Neural cell (in vitro differentiated cells): Measurements from ENCODE around the gene B9D1. TPM values are rescaled to one million over a fixed set of nuclear protein-coding genes. Genes with fewer than 3 reads are reported as not detected.

Experiments used
- H2AFZ ChIP-seq: fragments of 200-600, 300-800 bp; sonication (generic), shearing (Covaris generic); 2 replicates; pipeline ENCODE4 v1.6.0; 2014; ENCODE audit warnings: low read depth, mild to moderate bottlenecking, antibody characterized with exemption, low read length, moderate library complexity
- H3F3A ChIP-seq: fragments of 200-600 bp; shearing (Covaris generic); 2 replicates; pipeline ENCODE4 v1.6.1; 2016; ENCODE audit warnings: mild to moderate bottlenecking, moderate library complexity, mixed read lengths, antibody characterized with exemption, low read length; ENCODE audit not compliant: insufficient read depth, poor library complexity, severe bottlenecking
- H3K27ac ChIP-seq: fragments of 200-600, 300-800 bp; sonication (generic), shearing (Covaris generic); 2 replicates; pipeline ENCODE4 v1.5.1; 2014; ENCODE audit warnings: mild to moderate bottlenecking, low read length, moderate library complexity
- H3K27me3 ChIP-seq: fragments of 300-800, 200-600 bp; sonication (generic), shearing (Covaris generic); 2 replicates; pipeline ENCODE4 v1.6.0; 2014; ENCODE audit warnings: mild to moderate bottlenecking, low read depth, low read length, moderate library complexity; ENCODE audit not compliant: insufficient read depth
- H3K36me3 ChIP-seq: fragments of 300-800, 200-600 bp; sonication (generic), shearing (Covaris generic); 2 replicates; pipeline ENCODE4 v1.5.1; 2014; ENCODE audit warnings: mild to moderate bottlenecking, antibody characterized with exemption, low read length, moderate library complexity; ENCODE audit not compliant: insufficient read depth
- H3K4me2 ChIP-seq: fragments of 300-800, 200-600 bp; sonication (generic), shearing (Covaris generic); 2 replicates; pipeline ENCODE4 v1.6.0; 2014; ENCODE audit warnings: mild to moderate bottlenecking, low read length
- H3K4me3 ChIP-seq: fragments of 300-800, 200-600 bp; sonication (generic), shearing (Covaris generic); 2 replicates; pipeline ENCODE4 v1.5.1; 2014; ENCODE audit warnings: mild to moderate bottlenecking, low read length, moderate library complexity
- H3K79me2 ChIP-seq: fragments of 200-600 bp; shearing (Covaris generic); replicated peaks from 2 replicates; pipeline ENCODE4 v1.6.0; 2014; ENCODE audit warnings: mild to moderate bottlenecking, low read length, moderate library complexity; ENCODE audit not compliant: insufficient read depth
- H3K9ac ChIP-seq: fragments of 300-800, 200-600 bp; sonication (generic), shearing (Covaris generic); 2 replicates; pipeline ENCODE4 v1.6.1; 2016; ENCODE audit warnings: mild to moderate bottlenecking, low read length, mixed read lengths
- H3K9me2 ChIP-seq: fragments of 200-600 bp; shearing (Covaris generic); 2 replicates; pipeline ENCODE4 v1.6.1; 2016; ENCODE audit warnings: mild to moderate bottlenecking, low read length, mixed read lengths; ENCODE audit not compliant: insufficient read depth
- H3K9me3 ChIP-seq: fragments of 200-600, 300-800 bp; sonication (generic), shearing (Covaris generic); 2 replicates; pipeline ENCODE4 v1.6.1; 2016; ENCODE audit warnings: mild to moderate bottlenecking, mixed run types, low read length, moderate library complexity, mixed read lengths
- H4K20me1 ChIP-seq: fragments of 200-600 bp; shearing (Covaris generic); 2 replicates; pipeline ENCODE4 v1.6.1; 2016; ENCODE audit warnings: mild to moderate bottlenecking, mixed run types; ENCODE audit not compliant: insufficient read depth
- CTCF ChIP-seq: fragments of 450-650 bp; IDR thresholded peaks from 2 replicates; pipeline ENCODE4 v1.5.1; 2014; ENCODE audit warnings: antibody characterized with exemption, mild to moderate bottlenecking, moderate library complexity; ENCODE audit not compliant: poor library complexity, severe bottlenecking
- EP300 ChIP-seq: fragments of 450-650 bp; conservative IDR thresholded peaks from 2 replicates; pipeline ENCODE4 v1.6.1; 2014; ENCODE audit warnings: antibody characterized with exemption, mild to moderate bottlenecking, moderate library complexity; ENCODE audit not compliant: poor library complexity, severe bottlenecking
- EZH2 ChIP-seq: fragments of 200-600, 300-800 bp; shearing (Covaris generic), sonication (generic); IDR thresholded peaks from 2 replicates; pipeline ENCODE4 v1.6.1; 2014; ENCODE audit warnings: antibody characterized with exemption, low read length, borderline replicate concordance, mild to moderate bottlenecking; ENCODE audit not compliant: insufficient read depth, poor library complexity, severe bottlenecking
- MXI1 ChIP-seq: fragments of 450-650 bp; conservative IDR thresholded peaks from 2 replicates; pipeline ENCODE4 v1.6.1; 2014; ENCODE audit warnings: antibody characterized with exemption, mild to moderate bottlenecking; ENCODE audit not compliant: poor library complexity, severe bottlenecking
- POLR2AphosphoS5 ChIP-seq: IDR thresholded peaks from 2 replicates; pipeline ENCODE4 v1.6.1; 2012
- RAD21 ChIP-seq: fragments of 450-650 bp; conservative IDR thresholded peaks from 2 replicates; pipeline ENCODE4 v1.6.1; 2014; ENCODE audit warnings: antibody characterized with exemption, mild to moderate bottlenecking, moderate library complexity
- SMC3 ChIP-seq: fragments of 450-650 bp; conservative IDR thresholded peaks from 2 replicates; pipeline ENCODE4 v1.6.1; 2014; ENCODE audit warnings: antibody characterized with exemption, mild to moderate bottlenecking, moderate library complexity; ENCODE audit not compliant: poor library complexity
- TAF1 ChIP-seq: IDR thresholded peaks from 2 replicates; pipeline ENCODE4 v1.6.1; 2012; ENCODE audit warnings: low read depth
- polyA plus RNA-seq: library from polyadenylated mRNA; depleted of rRNA; stranded (reverse); fragments of >200 nt; gene quantifications from 2 replicates; pipeline ENCODE4 v1.2.3, GENCODE V29; 2014
- TF ChIP-seq, protein P1 (sequence below): IDR thresholded peaks from 2 replicates; pipeline ENCODE4 v1.6.1; 2012; ENCODE audit warnings: borderline replicate concordance

The B9D1 gene
- polyA plus RNA-seq, 1 donor from 2014 or later = 32.0 TPM

DNA sequence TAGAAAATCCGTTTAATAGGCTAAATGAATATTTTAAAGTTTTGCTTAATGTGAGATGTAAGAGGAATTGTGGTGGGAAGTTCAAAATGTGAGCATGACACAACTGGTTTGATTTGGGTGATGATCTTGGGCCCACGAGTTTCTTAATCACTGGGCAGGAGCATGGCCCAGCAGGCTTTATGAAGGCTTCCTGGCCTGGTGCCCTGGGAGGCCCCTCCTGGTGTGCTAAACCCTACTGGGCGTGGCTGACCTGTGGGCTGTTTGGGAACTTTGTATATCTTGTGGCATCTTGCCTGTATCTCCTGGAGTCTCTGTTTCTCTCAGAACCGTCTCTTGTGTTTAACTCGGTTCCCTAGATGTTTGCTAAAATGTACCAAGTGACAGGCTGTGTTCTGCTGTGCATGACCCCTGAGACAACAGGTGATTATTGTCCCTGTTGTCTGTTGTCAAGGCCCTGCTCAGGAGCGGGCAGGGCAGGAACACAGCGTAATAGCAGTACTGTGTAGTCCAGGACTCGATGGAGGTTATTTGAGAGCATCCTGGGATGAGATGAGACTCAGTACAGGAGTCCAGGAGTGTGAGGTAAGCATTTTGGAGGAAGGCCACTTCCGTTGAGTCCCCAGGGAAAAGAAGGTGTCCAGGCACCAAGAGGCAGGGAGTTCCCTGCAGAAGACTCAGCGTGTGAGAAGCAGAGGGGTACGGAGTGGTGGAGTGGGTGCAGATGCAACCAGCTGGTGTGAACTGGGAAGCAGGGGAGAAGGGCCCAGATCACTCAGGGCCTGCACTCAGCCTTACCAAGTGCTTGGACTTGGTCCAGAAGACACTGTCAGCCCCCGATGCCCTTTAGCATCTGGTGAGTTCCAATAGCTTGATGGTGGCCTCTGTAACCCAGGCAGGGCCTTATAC, 48.5 kb downstream of the B9D1 start:
- no peaks in the 10 kb centered on the region for H3K79me2 ChIP-seq
- H3K36me3 ChIP-seq = no peaks in the 10 kb centered on the region
- no peaks in the 10 kb centered on the region for H4K20me1 ChIP-seq
- H3K9me3 ChIP-seq = no peaks in the 10 kb centered on the region
- TF ChIP-seq CTCF (no peak), RAD21 (no peak), POLR2AphosphoS5 (no peak), EZH2 (no peak), SMC3 (no peak), MXI1 (no peak), EP300 (no peak), TAF1 (no peak)
- TF ChIP-seq, protein P1, sequence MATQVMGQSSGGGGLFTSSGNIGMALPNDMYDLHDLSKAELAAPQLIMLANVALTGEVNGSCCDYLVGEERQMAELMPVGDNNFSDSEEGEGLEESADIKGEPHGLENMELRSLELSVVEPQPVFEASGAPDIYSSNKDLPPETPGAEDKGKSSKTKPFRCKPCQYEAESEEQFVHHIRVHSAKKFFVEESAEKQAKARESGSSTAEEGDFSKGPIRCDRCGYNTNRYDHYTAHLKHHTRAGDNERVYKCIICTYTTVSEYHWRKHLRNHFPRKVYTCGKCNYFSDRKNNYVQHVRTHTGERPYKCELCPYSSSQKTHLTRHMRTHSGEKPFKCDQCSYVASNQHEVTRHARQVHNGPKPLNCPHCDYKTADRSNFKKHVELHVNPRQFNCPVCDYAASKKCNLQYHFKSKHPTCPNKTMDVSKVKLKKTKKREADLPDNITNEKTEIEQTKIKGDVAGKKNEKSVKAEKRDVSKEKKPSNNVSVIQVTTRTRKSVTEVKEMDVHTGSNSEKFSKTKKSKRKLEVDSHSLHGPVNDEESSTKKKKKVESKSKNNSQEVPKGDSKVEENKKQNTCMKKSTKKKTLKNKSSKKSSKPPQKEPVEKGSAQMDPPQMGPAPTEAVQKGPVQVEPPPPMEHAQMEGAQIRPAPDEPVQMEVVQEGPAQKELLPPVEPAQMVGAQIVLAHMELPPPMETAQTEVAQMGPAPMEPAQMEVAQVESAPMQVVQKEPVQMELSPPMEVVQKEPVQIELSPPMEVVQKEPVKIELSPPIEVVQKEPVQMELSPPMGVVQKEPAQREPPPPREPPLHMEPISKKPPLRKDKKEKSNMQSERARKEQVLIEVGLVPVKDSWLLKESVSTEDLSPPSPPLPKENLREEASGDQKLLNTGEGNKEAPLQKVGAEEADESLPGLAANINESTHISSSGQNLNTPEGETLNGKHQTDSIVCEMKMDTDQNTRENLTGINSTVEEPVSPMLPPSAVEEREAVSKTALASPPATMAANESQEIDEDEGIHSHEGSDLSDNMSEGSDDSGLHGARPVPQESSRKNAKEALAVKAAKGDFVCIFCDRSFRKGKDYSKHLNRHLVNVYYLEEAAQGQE = no peak
- H2AFZ ChIP-seq = no peak overlapping the region
- no peak overlapping the region for H3K27ac ChIP-seq
- no peaks in the 10 kb centered on the region for H3F3A ChIP-seq
- H3K9ac ChIP-seq = no peak overlapping the region
- no peaks in the 10 kb centered on the region for H3K27me3 ChIP-seq
- H3K9me2 ChIP-seq = no peaks in the 10 kb centered on the region
- H3K4me2 ChIP-seq = no peak overlapping the region
- H3K4me3 ChIP-seq = no peak overlapping the region

DNA sequence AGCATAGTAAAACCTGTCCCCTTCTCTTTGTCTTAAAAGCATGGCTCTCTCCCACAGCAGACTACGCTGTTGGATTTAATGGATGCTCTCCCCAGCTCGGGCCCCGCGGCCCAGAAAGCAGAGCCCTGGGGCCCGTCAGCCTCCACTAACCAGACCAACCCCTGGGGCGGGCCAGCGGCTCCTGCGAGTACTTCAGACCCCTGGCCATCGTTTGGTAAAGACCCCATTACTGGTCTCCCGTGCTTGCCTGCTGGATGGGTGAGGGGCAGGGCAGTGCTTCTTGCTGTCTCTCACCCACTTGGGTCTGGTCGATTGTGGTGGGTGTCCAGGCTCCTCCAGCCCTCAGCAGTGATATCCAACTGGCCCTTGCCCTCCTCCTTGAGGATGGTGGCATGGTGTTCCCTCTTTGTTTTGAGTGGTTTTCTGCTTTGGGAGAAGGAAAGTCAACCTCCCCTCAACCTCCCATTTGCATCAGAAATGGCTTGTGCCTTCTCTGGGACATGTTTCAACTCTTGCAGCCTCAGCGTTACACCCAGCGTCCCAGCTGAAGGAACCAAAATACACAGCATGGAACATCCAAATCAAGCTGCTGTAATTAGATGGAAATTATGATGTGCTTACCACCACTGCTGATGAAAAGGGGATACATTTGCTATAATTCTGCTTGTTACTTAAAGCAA, 49.3 kb downstream of the B9D1 start:
- no peaks in the 10 kb centered on the region for H3K9me3 ChIP-seq
- no peaks in the 10 kb centered on the region for H4K20me1 ChIP-seq
- H3K4me3 ChIP-seq = no peak overlapping the region
- H3K4me2 ChIP-seq = no peak overlapping the region
- no peaks in the 10 kb centered on the region for H3K27me3 ChIP-seq
- no peak overlapping the region for H3K27ac ChIP-seq
- H2AFZ ChIP-seq = no peak overlapping the region
- H3K9ac ChIP-seq = no peak overlapping the region
- H3K79me2 ChIP-seq = no peaks in the 10 kb centered on the region
- H3F3A ChIP-seq = no peaks in the 10 kb centered on the region
- H3K9me2 ChIP-seq = no peaks in the 10 kb centered on the region
- TF ChIP-seq EP300 = no peak
- no peaks in the 10 kb centered on the region for H3K36me3 ChIP-seq
